Measurements from ENCODE around the gene PFN3. TPM values are rescaled to one million over a fixed set of nuclear protein-coding genes. Genes with fewer than 3 reads are reported as not detected.

The PFN3 gene
- total RNA-seq, 2 donors from 2014 or later = not detected

DNA sequence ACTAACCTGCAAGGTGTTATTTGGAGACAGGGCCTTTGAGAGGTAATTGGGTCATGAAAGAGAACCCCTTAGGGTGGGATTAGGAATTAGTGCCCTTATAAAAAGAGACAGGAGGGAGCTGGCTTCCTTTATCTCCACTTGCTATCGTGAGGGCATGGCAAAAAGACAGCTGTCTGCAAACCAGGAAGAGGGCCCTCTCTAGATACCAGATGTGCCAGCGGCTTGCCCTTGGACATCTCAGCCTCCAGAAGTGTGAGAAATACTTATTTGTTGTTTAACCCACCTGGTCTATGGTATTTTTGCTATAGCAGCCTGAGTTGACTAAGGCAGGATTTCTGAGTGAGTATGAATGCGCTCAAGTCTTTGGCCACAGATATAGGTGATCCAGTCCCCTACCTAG, 43.7 kb downstream of the PFN3 start:
- no peak overlapping the region for H3K27ac ChIP-seq
- DNase-seq (ENCODE audit: low spot score) (no peak), ATAC-seq (ENCODE audit: insufficient number of reproducible peaks, low FRiP score, low read depth) (no peak)
- peaks cover 0 to 4% of the 10 kb centered on the region in 2 donors for H3K4me1 ChIP-seq (ENCODE audit: control insufficient read depth in 1 of 2, low read depth in 2 of 2)
- no peak overlapping the region for H3K4me3 ChIP-seq
- no peaks in the 10 kb centered on the region for H3K9me3 ChIP-seq
- H3K27me3 ChIP-seq (replicated peaks; ENCODE audit: insufficient read depth) = no peaks in the 10 kb centered on the region
- TF ChIP-seq, protein P1, sequence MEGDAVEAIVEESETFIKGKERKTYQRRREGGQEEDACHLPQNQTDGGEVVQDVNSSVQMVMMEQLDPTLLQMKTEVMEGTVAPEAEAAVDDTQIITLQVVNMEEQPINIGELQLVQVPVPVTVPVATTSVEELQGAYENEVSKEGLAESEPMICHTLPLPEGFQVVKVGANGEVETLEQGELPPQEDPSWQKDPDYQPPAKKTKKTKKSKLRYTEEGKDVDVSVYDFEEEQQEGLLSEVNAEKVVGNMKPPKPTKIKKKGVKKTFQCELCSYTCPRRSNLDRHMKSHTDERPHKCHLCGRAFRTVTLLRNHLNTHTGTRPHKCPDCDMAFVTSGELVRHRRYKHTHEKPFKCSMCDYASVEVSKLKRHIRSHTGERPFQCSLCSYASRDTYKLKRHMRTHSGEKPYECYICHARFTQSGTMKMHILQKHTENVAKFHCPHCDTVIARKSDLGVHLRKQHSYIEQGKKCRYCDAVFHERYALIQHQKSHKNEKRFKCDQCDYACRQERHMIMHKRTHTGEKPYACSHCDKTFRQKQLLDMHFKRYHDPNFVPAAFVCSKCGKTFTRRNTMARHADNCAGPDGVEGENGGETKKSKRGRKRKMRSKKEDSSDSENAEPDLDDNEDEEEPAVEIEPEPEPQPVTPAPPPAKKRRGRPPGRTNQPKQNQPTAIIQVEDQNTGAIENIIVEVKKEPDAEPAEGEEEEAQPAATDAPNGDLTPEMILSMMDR (IDR thresholded peaks at IDR 0.05) = no peak
- H3K36me3 ChIP-seq = no peaks in the 10 kb centered on the region

DNA sequence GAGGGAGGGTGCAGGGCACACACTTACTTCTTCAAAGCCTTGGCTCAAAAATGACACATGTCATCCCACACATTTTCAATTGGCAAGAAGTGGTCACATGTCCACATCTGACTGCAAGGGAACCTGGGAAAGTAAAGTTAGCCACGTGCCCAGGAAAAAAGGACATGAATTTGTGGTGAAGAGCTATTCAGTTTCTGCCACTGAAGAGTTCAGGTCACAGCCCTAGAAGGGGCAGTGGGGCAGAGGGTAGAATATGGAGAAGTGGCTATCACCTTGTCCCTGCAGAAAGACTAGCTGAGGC, 44.6 kb downstream of the PFN3 start:
- no peak for DNase-seq (ENCODE audit: low spot score)
- TF ChIP-seq, protein P1 (IDR thresholded peaks at IDR 0.05) = no peak
- no peak for ATAC-seq (ENCODE audit: insufficient number of reproducible peaks, low FRiP score, low read depth)

DNA sequence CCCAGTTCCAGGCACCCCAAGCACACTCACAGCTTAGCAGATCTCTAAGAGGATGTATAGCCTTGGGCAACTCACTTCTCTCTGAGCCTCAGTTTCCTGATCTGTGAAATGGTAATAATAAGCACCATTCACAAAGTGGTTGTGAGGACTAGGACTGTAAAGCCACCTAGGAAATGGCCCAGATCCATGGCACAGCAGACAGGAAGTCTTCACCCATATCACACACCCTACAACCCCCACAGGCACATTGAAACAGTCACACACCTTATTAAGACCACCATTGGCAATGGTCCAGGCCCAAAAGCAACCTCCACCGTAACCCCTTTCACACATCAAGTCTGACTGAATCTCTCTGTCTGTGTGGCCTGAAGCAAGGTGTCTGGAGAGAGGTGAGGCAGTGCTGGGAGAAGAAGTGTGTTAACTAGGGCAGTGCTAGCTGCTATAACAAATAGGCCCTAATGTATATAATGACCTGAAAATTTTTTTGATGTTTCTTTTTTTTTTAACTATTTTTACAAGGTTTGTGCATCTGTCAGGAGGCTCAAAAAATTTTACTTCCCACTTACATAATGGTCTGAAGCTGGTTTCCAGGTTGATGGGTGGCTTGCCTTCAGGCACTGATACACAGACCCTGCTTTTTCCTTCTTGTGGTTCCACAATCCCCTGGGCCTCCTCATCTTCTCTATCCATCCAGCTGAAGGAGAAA, 45.1 kb downstream of the PFN3 start:
- Histone ChIP-seq H3K27me3 (replicated peaks; ENCODE audit: insufficient read depth) (no peaks in the 10 kb centered on the region), H3K4me3 (no peak overlapping the region), H3K4me1 (ENCODE audit: control insufficient read depth in 1 of 2, low read depth in 2 of 2) (peaks cover 6 to 11% of the 10 kb centered on the region in 2 donors), H3K27ac (no peak overlapping the region), H3K36me3 (no peaks in the 10 kb centered on the region), H3K9me3 (no peaks in the 10 kb centered on the region)
- TF ChIP-seq, protein P1 (IDR thresholded peaks at IDR 0.05) = no peak
- ATAC-seq (ENCODE audit: insufficient number of reproducible peaks, low FRiP score, low read depth) (no peak), DNase-seq (ENCODE audit: low spot score) (no peak)

More for the DNA sequence above, 44.6 kb downstream of the PFN3 start:
- no peaks in the 10 kb centered on the region for H3K36me3 ChIP-seq
- H3K9me3 ChIP-seq = no peaks in the 10 kb centered on the region
- H3K4me3 ChIP-seq = no peak overlapping the region
- H3K4me1 ChIP-seq (ENCODE audit: control insufficient read depth in 1 of 2, low read depth in 2 of 2) = peaks cover under 1 to 6% of the 10 kb centered on the region in 2 donors
- H3K27ac ChIP-seq = no peak overlapping the region
- no peaks in the 10 kb centered on the region for H3K27me3 ChIP-seq (replicated peaks; ENCODE audit: insufficient read depth)

DNA sequence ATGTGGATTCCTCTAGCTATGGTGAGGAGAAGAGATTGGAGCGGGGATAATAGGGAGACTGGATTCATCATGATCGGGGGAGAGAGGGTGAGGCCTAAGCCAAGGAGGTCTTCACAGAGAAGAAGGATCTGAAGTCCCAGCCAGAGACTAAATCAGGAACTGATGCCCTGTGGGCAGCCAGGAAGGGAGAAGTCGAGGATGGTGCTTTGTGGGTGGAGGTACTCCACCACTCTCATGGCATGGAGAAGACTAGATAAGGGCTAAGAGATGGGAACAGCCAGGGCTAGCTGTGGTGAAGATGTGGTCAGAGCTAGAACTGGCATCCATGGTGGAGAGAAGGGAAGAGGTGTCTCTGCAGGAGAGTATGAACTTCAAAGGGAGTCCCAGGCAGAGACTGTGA, 45.8 kb downstream of the PFN3 start:
- H3K4me1 ChIP-seq (ENCODE audit: control insufficient read depth in 1 of 2, low read depth in 2 of 2) = peaks cover 12 to 17% of the 10 kb centered on the region in 2 donors
- no peak overlapping the region for H3K4me3 ChIP-seq
- no peak overlapping the region for H3K27ac ChIP-seq
- TF ChIP-seq, protein P1 (IDR thresholded peaks at IDR 0.05) = no peak
- DNase-seq (ENCODE audit: low spot score) = no peak
- no peaks in the 10 kb centered on the region for H3K27me3 ChIP-seq (replicated peaks; ENCODE audit: insufficient read depth)
- H3K36me3 ChIP-seq = no peaks in the 10 kb centered on the region
- no peak for ATAC-seq (ENCODE audit: insufficient number of reproducible peaks, low FRiP score, low read depth)
- no peaks in the 10 kb centered on the region for H3K9me3 ChIP-seq

DNA sequence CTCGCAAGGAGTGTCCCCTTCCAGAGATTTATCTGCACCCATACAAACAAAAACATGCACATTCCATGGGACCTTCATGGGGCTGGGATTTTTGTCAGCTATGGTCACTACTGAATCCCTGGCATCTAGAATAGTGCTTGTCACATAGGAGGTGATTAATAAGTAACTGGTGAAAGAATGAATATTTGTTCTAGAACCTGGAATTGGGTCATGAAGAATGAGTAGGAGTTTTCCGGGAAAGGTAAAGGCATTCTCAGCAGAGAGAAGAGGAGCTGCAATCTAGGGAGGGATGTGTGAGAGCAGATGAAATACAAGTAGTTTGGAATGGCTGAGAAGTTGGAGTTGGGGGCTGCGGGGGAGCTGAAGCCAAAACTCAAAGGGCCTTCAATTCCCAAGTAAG, 46.2 kb downstream of the PFN3 start:
- H3K9me3 ChIP-seq = no peaks in the 10 kb centered on the region
- H3K36me3 ChIP-seq = no peaks in the 10 kb centered on the region
- H3K27ac ChIP-seq = no peak overlapping the region
- H3K27me3 ChIP-seq (replicated peaks; ENCODE audit: insufficient read depth) = no peaks in the 10 kb centered on the region
- ATAC-seq (ENCODE audit: insufficient number of reproducible peaks, low FRiP score, low read depth) (no peak), DNase-seq (ENCODE audit: low spot score) (no peak)
- peaks cover 12 to 22% of the 10 kb centered on the region in 2 donors for H3K4me1 ChIP-seq (ENCODE audit: control insufficient read depth in 1 of 2, low read depth in 2 of 2)
- no peak overlapping the region for H3K4me3 ChIP-seq
- TF ChIP-seq, protein P1 (IDR thresholded peaks at IDR 0.05) = no peak
